Tibial artery (tissue), 4 donors: ENCODE measurements around the gene CCDC27.
"Not testable (repeated sequence)": the region's sequence is repeated elsewhere in the genome, so short reads cannot be mapped to it uniquely, and the experiment has no call there.

Source experiments
- DNase-seq, 2 donors: peaks; one replicate each; pipeline ENCODE4 v3.0.0-alpha.2; 2019
- H3K27ac ChIP-seq, 2 donors: fragments of 200-600 bp; sonication (generic) in 1 of 2; 1 replicate in 1 of 2; 2 replicates in 1 of 2; pipeline ENCODE4 v1.5.1; 2018 to 2019; ENCODE audit warnings: mild to moderate bottlenecking in 1 of 2
- H3K27me3 ChIP-seq, 2 donors: fragments of 200-600 bp; sonication (generic) in 1 of 2; one replicate each; pipeline versions ENCODE4 v1.5.1 to v1.6.0; 2016 to 2019
- H3K36me3 ChIP-seq, 3 donors: fragments of 200-600 bp; sonication (generic) in 2 of 3; one replicate each; pipeline ENCODE4 v1.5.1; 2016 to 2019; ENCODE audit warnings: mild to moderate bottlenecking in 2 of 3
- H3K4me1 ChIP-seq, 4 donors: fragments of 200-600 bp; sonication (generic) in 2 of 4; 1 replicate in 3 of 4; 2 replicates in 1 of 4; pipeline ENCODE4 v1.5.1; 2016 to 2019
- H3K4me3 ChIP-seq, 2 donors: fragments of 200-600 bp; sonication (generic) in 1 of 2; 1 replicate in 1 of 2; 2 replicates in 1 of 2; pipeline ENCODE4 v1.5.1; 2018 to 2019; ENCODE audit warnings: mild to moderate bottlenecking in 2 of 2
- H3K9me3 ChIP-seq, 3 donors: fragments of 200-600 bp; sonication (generic) in 1 of 3; one replicate each; pipeline ENCODE4 v1.5.1; 2016 to 2019
- intact Hi-C: fragments of 100-400 bp; cut with DNase I; formaldehyde crosslinking; loops from one replicate; pipeline ENCODE4 v1.15.0; 2023; ENCODE audit warnings: low total_unique reads
- TF ChIP-seq, protein P1 (sequence below), 2 experiments: fragments of 200-600 bp in 1 of 2; fragments of 450-650 bp in 1 of 2; IDR thresholded peaks; one replicate each; pipeline ENCODE4 v1.5.1; 2017 to 2019; ENCODE audit warnings: antibody characterized with exemption in 2 of 2, mild to moderate bottlenecking in 1 of 2, moderate library complexity in 1 of 2

Gene CCDC27

GRCh38 chr1:3795453-3796214, 43.4 kb downstream of the CCDC27 start:
- H3K27ac ChIP-seq, result peak overlapping the region; percentile 69 to 74
- H3K4me3 ChIP-seq, result peak overlapping the region; percentile 80 to 97
- peaks cover 0 to 16% (median 1%) of the 10 kb centered on the region in 3 donors for H3K36me3 ChIP-seq
- intact Hi-C loops, result no loop called here
- no peak for DNase-seq
- TF ChIP-seq, protein P1, sequence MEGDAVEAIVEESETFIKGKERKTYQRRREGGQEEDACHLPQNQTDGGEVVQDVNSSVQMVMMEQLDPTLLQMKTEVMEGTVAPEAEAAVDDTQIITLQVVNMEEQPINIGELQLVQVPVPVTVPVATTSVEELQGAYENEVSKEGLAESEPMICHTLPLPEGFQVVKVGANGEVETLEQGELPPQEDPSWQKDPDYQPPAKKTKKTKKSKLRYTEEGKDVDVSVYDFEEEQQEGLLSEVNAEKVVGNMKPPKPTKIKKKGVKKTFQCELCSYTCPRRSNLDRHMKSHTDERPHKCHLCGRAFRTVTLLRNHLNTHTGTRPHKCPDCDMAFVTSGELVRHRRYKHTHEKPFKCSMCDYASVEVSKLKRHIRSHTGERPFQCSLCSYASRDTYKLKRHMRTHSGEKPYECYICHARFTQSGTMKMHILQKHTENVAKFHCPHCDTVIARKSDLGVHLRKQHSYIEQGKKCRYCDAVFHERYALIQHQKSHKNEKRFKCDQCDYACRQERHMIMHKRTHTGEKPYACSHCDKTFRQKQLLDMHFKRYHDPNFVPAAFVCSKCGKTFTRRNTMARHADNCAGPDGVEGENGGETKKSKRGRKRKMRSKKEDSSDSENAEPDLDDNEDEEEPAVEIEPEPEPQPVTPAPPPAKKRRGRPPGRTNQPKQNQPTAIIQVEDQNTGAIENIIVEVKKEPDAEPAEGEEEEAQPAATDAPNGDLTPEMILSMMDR (IDR thresholded peaks at IDR 0.05), result no peak
- H3K27me3 ChIP-seq, result peaks cover 0 to 3% of the 10 kb centered on the region in 2 donors
- H3K9me3 ChIP-seq, result no peaks in the 10 kb centered on the region
- peaks cover 0 to 52% (median 35%) of the 10 kb centered on the region in 4 donors for H3K4me1 ChIP-seq

DNA sequence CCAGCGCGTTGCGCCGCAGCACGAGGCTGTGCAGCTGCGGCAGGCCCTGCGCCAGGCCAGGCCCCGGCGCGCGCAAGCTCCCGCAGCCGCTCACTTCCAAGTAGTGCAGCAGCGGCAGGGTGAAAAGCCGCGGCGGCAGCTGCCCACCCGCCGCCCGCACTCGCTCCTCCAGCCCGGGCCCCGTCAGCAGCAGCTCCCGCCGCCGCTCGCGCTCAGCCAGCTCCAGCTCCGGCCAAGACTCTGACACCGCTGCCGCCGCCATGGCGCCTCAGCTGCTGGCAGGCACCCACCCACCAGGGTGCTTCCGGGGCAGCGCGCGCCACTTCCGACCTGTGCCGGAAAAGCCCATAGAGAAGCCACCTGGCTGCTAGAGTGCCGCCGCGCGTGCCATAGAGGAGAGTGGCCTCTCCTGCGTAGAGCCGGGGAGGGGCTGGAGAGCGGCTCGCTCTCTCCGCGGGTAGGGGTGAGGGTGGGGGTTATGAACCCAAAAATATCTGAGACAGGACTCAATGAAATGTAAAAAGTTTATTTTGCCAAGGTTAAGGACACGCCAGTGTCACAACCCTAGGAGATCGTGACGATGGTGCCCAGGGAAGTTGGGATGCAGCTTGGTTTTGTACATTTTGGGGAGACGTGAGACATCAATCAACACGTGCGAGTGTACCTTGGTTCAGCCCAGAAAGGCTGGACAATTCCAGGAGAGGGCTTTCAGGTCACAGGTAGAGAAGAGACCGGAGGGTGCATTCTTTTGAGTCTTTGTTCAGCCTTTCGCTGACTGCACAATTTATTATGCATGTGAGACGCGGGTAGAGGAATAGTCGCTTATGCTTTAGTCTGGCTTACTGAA, 44.2 kb downstream of the CCDC27 start, which contains the start of gene LRRC47:
Gene LRRC47 (minus strand): TSS at position 284 of the 847 bp plus-strand sequence. CDS start 22 bp downstream, at position 262.
- Histone ChIP-seq H3K36me3 (peaks cover 0 to 12% (median 0%) of the 10 kb centered on the region in 3 donors), H3K9me3 (no peaks in the 10 kb centered on the region), H3K27ac (peak within 1 kb of the TSS; percentile 69 to 74), H3K4me3 (peak within 1 kb of the TSS; percentile 80 to 97), H3K4me1 (peaks cover 0 to 48% (median 33%) of the 10 kb centered on the region in 4 donors), H3K27me3 (peaks cover 0 to 8% of the 10 kb centered on the region in 2 donors)
- peak; percentile 93 to 96 for DNase-seq
- intact Hi-C loops, result no loop called here
- TF ChIP-seq, protein P1 (IDR thresholded peaks at IDR 0.05), result peak in 1 of 2 experiments; percentile 6

- Histone ChIP-seq H3K4me3 (no peak overlapping the region), H3K9me3 (no peaks in the 10 kb centered on the region), H3K4me1 (peaks cover 0 to 20% (median 9%) of the 10 kb centered on the region in 4 donors), H3K36me3 (no peaks in the 10 kb centered on the region), H3K27ac (no peak overlapping the region), H3K27me3 (peaks cover 0 to 11% of the 10 kb centered on the region in 2 donors)
- DNase-seq, result no peak
- TF ChIP-seq, protein P1 (IDR thresholded peaks at IDR 0.05), result no peak
- intact Hi-C loops, result loop anchor here (10.0 kb wide), 1 partner anchor 55 kb away; no protein-coding TSS in a partner anchor
Observed at GRCh38 chr1:3799976-3800685, 47.9 kb downstream of the CCDC27 start.

DNA sequence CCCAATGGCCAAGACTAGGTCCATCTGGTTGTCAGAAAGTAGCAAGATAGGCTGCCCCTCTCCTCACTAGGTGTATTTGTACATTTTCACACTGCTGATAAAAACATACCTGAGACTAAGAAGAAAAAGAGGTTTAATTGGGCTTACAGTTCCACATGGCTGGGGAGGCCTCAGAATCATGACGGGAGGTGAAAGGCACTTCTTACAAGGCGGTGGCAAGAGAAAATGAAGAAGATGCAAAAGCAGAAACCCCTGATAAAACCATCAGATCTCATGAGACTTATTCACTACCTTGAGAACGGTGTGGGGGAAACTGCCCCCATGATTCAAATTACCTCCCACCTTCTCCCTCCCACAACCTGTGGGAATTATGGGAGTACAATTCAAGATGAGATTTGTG, 48.5 kb downstream of the CCDC27 start:
- peaks cover 0 to 11% of the 10 kb centered on the region in 2 donors for H3K27me3 ChIP-seq
- not testable (repeated sequence) for H3K9me3 ChIP-seq, H3K27ac ChIP-seq, H3K36me3 ChIP-seq, DNase-seq, H3K4me3 ChIP-seq
- H3K4me1 ChIP-seq, result peaks cover 0 to 13% (median 3%) of the 10 kb centered on the region in 4 donors
- intact Hi-C loops, result loop anchor here (10.0 kb wide), 1 partner anchor 56 kb away; no protein-coding TSS in a partner anchor

GRCh38 chr1:3803905-3804626, 51.8 kb downstream of the CCDC27 start:
- TF ChIP-seq, protein P1 (IDR thresholded peaks at IDR 0.05), result no peak
- no peak for DNase-seq
- intact Hi-C loops, result loop anchor here (10.0 kb wide), 1 partner anchor 59 kb away; no protein-coding TSS in a partner anchor
- H3K4me3 ChIP-seq, result no peak overlapping the region
- H3K36me3 ChIP-seq, result no peaks in the 10 kb centered on the region
- peaks cover 0 to 11% of the 10 kb centered on the region in 2 donors for H3K27me3 ChIP-seq
- H3K9me3 ChIP-seq, result no peaks in the 10 kb centered on the region
- peaks cover 0 to 4% (median 0%) of the 10 kb centered on the region in 4 donors for H3K4me1 ChIP-seq
- H3K27ac ChIP-seq, result no peak overlapping the region

DNA sequence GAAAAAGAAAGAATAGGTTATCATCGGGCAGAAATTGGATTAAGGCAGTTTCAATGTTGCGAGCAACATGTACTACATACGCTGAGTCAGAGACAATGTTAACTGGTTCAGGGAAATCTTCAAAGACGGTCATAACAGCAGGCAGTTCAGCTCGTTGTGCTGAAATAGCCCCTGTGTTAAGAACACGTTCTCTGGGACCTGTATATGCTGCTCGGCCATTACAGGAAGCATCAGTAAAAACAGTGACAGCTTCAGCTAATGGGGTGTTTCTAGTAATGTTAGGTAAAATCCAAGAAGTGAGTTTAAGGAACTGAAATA, 52.3 kb downstream of the CCDC27 start:
- intact Hi-C loops, result loop anchor here (10.0 kb wide), 1 partner anchor 60 kb away; no protein-coding TSS in a partner anchor
- not testable (repeated sequence) for H3K4me3 ChIP-seq, H3K36me3 ChIP-seq, H3K27ac ChIP-seq, H3K4me1 ChIP-seq, DNase-seq, H3K9me3 ChIP-seq
- peaks cover 0 to 11% of the 10 kb centered on the region in 2 donors for H3K27me3 ChIP-seq
